Peyer's patch (tissue), 4 donors: ENCODE results near the gene ANP32B.

Source experiments
- POLR2A ChIP-seq, 2 donors: fragments of 450-650 bp; IDR thresholded peaks; one replicate each; pipeline ENCODE4 v1.5.1; 2017; ENCODE audit warnings: antibody characterized with exemption in 2 of 2, mild to moderate bottlenecking in 2 of 2, moderate library complexity in 2 of 2
- TF ChIP-seq, protein P1 (sequence below), 6 experiments: fragments of 450-650 bp in 4 of 6; fragments of 200-600 bp in 2 of 6; sonication (generic) in 1 of 6; IDR thresholded peaks; one replicate each; pipeline ENCODE4 v1.5.1; 2017 to 2019; ENCODE audit warnings: antibody characterized with exemption in 6 of 6, mild to moderate bottlenecking in 3 of 6, moderate library complexity in 1 of 6

DNA sequence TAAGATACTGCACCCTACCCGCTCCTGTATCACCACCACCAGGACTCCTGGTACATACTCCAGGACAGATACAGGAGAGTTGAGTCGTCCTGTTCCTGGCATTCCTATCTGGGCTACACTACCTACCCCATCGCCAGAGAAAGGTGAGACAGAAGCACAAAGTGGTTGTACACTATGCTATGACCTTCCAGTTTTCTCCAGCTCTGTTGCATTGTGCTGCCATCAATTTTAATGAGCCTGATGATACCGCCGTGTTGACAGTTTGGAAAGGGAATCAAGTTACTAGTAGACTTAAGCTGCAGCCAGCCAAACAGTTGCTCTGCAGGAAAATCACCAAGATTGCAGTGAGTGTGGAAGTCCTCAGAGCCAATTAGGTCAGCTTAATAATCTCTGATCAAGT lies 35.2 kb downstream of the ANP32B start:
- TF ChIP-seq, protein P1, sequence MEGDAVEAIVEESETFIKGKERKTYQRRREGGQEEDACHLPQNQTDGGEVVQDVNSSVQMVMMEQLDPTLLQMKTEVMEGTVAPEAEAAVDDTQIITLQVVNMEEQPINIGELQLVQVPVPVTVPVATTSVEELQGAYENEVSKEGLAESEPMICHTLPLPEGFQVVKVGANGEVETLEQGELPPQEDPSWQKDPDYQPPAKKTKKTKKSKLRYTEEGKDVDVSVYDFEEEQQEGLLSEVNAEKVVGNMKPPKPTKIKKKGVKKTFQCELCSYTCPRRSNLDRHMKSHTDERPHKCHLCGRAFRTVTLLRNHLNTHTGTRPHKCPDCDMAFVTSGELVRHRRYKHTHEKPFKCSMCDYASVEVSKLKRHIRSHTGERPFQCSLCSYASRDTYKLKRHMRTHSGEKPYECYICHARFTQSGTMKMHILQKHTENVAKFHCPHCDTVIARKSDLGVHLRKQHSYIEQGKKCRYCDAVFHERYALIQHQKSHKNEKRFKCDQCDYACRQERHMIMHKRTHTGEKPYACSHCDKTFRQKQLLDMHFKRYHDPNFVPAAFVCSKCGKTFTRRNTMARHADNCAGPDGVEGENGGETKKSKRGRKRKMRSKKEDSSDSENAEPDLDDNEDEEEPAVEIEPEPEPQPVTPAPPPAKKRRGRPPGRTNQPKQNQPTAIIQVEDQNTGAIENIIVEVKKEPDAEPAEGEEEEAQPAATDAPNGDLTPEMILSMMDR (IDR thresholded peaks at IDR 0.05): no peak
- TF ChIP-seq POLR2A (IDR thresholded peaks at IDR 0.05): no peak
